Lung microvascular endothelial cell (primary cell): Measurements from ENCODE around the gene COL5A3. TPM values are rescaled to one million over a fixed set of nuclear protein-coding genes. Genes with fewer than 3 reads are reported as not detected.
A peak's percentile ranks its signal among the peaks of the same experiment; 100 is the strongest.
"Not testable (repeated sequence)": the region's sequence is repeated elsewhere in the genome, so short reads cannot be mapped to it uniquely, and the experiment has no call there.

Experiments used
- DNase-seq, 2 donors: peaks; one replicate each; pipeline versions ENCODE4 v3.0.0 to v3.0.0-alpha.2; 2010; ENCODE audit warnings: low read depth in 2 of 2
- total RNA-seq: library from RNA; depleted of rRNA; stranded (reverse); fragments of >200 nt; gene quantifications from 2 replicates; pipeline ENCODE4 v1.2.1, GENCODE V29; 2014

Gene COL5A3
- under 0.01 TPM in 2 replicates for total RNA-seq

- no peak for DNase-seq
These were observed at the start of gene COL5A3 for GRCh38 chr19:10010247-10010691. TSS of gene COL5A3 (minus strand) at chr19:10010504. CDS start at chr19:10010385, 119 bp downstream.

DNA sequence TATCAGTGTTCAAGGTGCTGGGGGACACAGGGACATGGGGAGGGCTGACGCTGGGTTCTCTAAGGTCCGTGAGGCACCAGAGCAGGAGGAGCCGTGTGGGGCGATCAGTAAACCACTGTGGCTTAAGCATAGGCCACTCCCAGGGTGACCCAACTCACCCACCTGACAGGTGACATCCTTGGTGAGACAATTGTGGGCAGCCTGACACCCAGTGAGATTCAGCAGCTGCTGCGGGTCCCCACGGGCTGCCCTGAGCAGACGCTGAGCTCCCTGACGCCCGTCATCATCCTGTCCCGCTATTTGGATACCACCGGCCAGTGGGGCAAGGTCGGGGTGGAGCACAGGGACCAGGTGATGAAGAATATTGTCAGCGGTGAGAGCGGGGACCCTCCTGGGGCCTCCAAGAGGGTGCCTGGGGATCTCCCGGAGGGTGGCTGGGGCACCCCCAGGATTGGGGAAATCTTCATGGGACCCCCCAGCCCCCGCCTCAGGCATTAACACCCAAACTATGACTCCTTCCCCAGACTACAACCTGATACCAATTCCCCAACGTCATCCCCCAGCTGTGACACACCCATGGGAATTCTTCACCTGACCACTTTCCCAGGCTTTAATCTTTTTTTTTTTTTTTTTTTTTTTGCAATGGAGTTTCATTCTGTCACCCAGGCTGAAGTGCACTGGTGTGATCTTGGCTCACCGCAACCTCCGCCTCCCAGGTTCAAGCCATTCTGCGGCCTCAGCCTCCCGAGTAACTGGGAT, 42.5 kb upstream of the COL5A3 start:
- DNase-seq, result no peak

DNA sequence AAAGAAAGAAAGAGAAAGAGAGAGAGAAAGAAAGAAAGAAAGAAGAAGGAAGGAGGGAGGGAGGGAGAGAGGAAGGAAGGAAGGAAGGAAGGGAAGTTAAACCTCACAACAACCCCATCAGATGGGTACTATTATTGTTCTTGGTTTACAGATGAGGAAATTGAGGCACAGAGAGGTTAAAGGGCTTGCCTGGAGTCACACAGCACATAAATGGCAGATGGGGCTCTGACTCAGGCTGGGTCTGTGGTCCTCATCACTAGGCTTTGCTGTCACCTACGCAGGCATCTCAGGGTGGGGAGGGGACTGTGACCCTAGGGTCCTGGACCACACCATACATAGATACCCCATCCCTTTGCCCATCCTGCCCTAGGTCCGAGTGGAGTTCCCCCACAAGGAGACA, 39.3 kb upstream of the COL5A3 start:
- DNase-seq, result no peak

GRCh38 chr19:10045371-10045770, 35.1 kb upstream of the COL5A3 start:
- DNase-seq, result no peak

DNA sequence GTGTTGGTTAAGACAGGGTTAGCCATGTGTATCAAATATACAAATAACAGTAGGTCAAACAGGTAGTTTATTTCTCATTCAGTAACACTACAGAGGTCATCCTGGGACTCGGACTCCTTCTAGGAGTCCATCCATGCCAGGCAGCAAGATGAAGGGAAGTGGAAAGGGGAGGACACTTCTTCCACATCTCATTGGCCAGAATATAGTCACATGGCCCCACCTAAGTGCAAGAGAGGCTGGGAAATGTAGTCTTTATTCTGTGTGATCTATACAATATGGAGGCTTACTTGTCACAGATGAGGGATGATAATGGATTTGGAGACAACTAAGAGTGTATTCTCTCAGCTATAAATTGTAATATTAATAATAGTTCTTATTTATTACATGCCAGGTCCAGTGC, 34.1 kb upstream of the COL5A3 start:
- DNase-seq, result peak; percentile 14 to 26

GRCh38 chr19:10043286-10043927, 33.1 kb upstream of the COL5A3 start:
- DNase-seq, result no peak

DNA sequence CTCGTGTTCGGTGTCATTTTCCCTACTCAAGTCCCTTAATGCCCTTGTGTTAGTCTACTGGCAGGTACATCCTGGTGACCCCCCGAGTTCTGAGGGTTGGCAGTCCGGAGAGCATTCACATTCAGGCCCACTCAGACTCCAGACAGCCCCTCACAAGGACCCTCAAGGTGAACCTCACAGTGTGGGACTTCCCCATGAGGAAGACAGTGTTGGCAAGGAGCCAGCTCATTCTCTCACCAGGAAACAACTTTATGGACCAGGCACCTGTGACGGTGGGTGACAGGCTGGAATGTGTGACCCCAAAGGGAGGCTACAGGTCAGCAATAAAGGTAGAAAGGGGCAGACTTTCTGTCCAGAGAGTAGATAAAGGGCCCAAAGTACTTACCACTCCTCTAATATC, 27.5 kb upstream of the COL5A3 start:
- DNase-seq, result no peak

DNA sequence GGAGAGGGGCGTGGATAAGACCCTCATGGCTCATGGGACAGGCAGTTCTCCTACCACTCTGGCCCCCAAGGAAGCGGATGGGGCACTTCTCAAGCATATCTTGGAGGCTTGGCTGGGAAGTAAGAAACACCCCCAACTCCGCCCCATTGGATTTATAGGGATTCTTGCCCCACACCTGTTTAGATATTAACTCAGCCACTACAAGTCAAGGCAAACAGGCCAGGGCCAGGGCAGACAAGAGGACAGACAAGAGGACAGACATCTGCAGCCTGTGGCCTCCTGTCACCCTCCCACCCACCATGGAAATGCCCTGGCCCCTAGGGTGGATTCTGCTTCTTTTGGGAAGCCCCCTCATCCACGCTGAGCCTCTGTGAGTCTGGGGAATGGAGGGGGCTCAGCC, 27.1 kb upstream of the COL5A3 start:
- DNase-seq, result no peak

DNA sequence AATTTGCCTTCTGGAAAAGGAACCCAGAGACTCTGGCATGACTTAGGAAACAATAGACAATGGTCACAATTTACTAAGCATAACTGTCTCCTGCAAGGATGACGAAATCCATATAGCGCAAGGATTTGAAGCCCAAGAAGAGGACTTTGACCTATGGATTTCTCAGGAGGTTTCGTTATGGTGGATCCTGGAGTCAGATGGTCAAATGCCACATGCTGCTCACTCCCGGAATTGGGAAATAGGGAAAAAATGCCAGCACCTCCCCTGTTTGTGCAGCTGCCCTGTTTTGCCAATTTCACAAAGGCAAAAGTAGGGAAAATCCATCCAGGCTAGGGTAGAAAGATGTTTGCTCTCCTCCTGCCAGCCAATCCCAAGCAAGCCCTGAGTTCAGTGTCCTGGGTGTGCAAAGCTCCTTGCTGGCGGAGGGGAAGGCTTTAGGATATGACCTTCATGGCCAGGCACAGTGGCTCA, 26.3 kb upstream of the COL5A3 start:
- no peak for DNase-seq

DNA sequence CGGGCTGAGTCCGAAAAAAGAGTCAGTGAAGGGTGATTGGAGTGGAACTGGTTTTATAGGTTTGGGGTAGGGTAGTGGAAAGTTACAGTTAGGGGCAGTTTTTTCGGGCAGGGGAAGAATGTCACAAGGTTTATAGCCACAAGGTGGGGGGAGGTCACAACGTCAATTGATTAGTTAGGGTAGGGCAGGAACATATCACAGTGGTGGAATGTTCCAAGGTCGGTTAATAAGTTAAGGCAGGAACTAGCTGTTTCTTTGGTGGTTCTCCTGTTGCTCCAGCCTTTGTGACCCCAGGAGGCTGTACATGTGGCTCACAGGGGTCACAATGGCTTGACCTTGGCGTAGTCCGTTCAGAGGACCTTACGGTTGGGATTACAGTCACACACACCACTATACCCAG, 23.3 kb upstream of the COL5A3 start:
- no peak for DNase-seq

- DNase-seq, result peak; percentile 94 to 95
These were observed 17.1 kb upstream of the COL5A3 start for GRCh38 chr19:10027158-10027997.

DNA sequence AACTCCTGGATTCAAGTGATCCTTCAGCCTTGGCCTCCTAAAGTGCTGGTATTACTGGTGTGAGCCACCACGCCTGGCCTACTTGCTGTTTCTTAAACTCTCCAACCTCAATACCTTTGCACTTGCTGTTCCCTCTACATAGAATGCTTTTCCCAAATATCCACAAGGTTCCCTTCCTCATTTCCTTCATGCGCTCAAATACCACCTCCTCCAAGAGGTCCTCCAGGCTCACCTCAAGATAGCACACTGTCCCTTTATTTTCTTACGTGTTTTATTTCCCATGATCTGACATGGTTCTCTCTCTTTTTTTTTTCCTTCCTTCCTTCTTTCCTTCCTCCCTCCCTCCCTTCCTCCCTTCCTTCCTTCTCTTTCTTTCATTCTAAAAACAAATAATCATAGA, 16.4 kb upstream of the COL5A3 start:
- no peak for DNase-seq

DNA sequence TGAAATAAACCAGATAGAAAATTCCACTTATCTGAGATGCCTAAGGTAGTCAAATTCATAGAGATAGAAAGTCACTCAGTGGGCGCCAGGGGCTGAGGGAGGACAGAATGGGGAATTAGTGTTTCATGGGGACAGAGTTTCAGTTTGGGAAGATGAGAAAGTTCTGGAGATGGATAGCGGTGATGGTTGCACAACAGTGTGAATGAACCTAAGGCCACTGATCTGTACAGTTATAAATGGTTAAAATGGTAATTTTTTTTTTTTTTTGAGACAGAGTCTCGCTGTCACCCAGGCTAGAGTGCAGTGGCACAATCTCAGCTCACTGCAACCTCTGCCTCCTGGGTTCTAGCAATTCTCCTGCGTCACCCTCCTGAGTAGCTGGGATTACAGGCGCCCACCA, 12.8 kb upstream of the COL5A3 start:
- not testable (repeated sequence) for DNase-seq

- peak in 1 of 2 donors; percentile 44 for DNase-seq
These were observed 11.6 kb upstream of the COL5A3 start for GRCh38 chr19:10021863-10022262.

DNA sequence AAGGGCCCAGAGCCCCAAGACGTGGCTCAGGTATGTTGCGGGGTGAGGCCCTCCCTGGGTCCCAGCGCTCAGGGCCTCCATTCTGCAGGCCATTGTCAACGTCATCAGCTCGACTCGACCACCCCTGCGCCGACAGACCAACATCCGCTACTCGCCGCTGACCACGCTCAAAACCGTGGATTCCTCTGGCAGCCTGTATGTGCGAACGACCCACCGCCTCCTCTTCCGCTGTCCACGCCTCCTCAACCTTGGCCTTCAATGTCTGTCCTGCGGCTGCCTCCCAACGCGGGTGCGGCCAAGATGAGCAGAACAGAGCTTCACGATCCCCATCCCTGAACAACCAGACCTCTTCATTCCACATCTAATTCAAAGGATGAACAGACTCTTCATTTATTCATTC, 11.1 kb upstream of the COL5A3 start:
- DNase-seq, result no peak

DNA sequence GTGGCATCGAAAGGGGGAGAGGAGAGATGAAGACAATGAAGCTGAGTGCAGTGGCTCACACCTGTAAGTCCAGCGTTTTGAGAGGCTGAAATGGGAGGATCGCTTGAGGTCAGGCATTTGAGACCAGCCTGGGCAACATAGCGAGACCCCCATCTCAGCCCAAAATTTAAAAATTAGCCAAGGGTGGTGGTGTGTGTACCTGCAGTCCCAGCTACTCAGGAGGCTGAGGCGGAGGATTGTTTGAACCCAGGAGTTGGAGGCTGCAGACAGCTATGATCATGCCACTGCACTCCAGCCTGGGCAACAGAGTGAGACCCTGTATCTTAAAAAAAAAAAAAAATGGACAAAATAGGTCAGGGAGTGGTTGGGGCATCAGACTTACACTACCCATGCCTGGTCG, 10.5 kb upstream of the COL5A3 start:
- no peak for DNase-seq

DNA sequence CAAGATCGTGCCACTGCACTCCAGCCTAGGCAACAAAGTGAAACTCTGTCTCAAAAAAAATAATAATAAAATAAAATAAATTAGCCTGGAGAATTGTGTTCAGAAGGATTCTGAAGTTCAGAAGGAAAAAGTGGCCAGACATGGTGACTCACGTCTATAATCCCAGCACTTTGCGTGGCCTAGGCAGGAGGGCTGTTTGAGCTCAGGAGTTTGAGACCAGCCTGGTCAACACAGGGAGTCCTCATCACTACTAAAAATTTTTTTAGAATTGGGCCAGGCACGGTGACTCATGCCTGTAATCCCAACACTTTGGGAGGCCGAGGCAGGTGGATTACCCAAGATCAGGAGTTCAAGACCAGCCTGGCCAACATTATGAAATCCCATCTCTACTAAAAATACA, 8.9 kb upstream of the COL5A3 start:
- DNase-seq, result no peak

- DNase-seq, result no peak
These were observed 8.5 kb upstream of the COL5A3 start for GRCh38 chr19:10018786-10019185.

GRCh38 chr19:10018263-10018662, 8.0 kb upstream of the COL5A3 start:
- DNase-seq, result peak in 1 of 2 donors; percentile 42

DNA sequence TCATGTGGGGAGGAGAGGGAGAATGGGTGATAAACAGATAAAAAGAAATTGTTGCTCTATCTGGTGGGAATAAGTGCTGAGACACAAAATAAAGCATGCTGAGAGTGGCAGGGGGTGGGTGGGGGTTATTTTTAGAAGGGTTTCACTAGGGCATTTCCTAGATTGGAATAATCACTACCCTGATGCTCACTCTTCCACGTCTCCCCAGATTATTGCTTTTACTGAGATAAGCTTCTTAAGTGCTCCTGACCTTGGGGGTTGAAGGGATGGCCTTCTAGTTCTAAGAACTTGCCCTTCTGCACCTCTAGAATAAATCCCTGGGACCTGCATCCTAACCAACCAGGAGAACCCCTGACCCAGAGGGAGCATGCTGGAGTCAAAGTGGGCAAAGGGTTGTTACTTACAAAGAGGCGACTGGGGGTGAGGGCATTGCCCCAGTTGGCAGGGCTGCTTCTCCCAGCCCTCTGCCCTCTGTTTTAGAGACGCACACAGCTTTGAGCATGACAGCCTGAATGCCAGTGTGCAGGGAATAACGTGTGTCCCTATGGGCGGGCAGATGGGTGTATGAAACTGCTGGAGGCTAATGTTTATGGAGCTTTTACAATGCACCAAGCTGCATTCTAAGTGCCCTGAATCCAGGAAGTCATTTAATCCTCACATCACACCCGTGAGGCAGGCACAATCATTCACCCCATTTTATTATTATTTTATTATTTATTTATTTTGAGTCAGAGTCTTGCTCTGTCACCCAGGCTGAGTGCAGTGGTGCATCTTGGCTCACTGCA, 3.7 kb upstream of the COL5A3 start:
- no peak for DNase-seq

DNA sequence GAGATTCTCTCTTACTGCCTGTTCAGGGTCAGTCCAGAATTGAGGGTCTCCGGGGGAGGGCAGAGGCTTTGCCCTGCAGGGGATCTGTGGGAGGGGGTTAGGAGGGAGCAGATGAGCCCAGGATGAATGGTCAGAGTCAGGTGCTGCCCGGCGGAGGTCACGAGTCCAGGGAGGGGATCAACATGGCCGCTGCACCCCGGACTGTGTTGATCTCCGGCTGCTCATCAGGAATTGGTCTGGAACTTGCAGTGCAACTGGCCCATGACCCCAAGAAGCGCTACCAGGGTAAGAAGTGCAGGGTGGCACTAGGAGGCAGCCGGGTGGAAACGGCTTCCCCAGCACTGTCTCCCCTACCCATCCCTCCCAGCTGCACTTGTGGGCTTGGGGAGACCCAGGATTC, 3.0 kb upstream of the COL5A3 start, which contains the start of gene RDH8:
RDH8 (plus strand) TSS at position 168 of the 400 bp plus-strand sequence; CDS start at position 183, 15 bp downstream.
- no peak for DNase-seq
